Osteoblast (primary cell): ENCODE data around the gene WSCD2. TPM values are rescaled to one million over a fixed set of nuclear protein-coding genes. Genes with fewer than 3 reads are reported as not detected.

Source experiments
- DNase-seq: peaks from one replicate; pipeline ENCODE4 v3.0.0; 2011; ENCODE audit warnings: low spot score, mixed read lengths; ENCODE audit not compliant: insufficient read length; ENCODE audit errors: missing footprints
- H2AFZ ChIP-seq: 2 replicates; pipeline ENCODE4 v1.6.0; 2011; ENCODE audit warnings: mild to moderate bottlenecking, low read length
- H3K27ac ChIP-seq: 2 replicates; pipeline ENCODE4 v1.5.1; 2011; ENCODE audit warnings: mild to moderate bottlenecking, low read depth, low read length, moderate library complexity
- H3K27me3 ChIP-seq: 2 replicates; pipeline ENCODE4 v1.6.0; 2012; ENCODE audit warnings: mild to moderate bottlenecking, control low read depth, inconsistent platforms, low read length, moderate library complexity; ENCODE audit not compliant: insufficient read depth
- H3K36me3 ChIP-seq: 2 replicates; pipeline ENCODE4 v1.5.1; 2011; ENCODE audit warnings: mild to moderate bottlenecking, low read length, control low read depth, moderate library complexity; ENCODE audit not compliant: insufficient read depth
- H3K4me1 ChIP-seq: 2 replicates; pipeline ENCODE4 v1.5.1; 2011; ENCODE audit warnings: mild to moderate bottlenecking, low read length, control low read depth, moderate library complexity; ENCODE audit not compliant: insufficient read depth
- H3K4me2 ChIP-seq: 2 replicates; pipeline ENCODE4 v1.6.0; 2011; ENCODE audit warnings: mild to moderate bottlenecking, low read length; ENCODE audit not compliant: insufficient read depth
- H3K4me3 ChIP-seq: fragments of 200-600 bp; sonication (generic); 3 replicates; pipeline ENCODE4 v1.5.1; 2012; ENCODE audit warnings: mild to moderate bottlenecking, low read length, inconsistent platforms; ENCODE audit not compliant: insufficient read depth
- H3K79me2 ChIP-seq: 2 replicates; pipeline ENCODE4 v1.6.0; 2012; ENCODE audit warnings: mild to moderate bottlenecking, low read length, control low read depth, inconsistent platforms; ENCODE audit not compliant: insufficient read depth
- H3K9me3 ChIP-seq: 2 replicates; pipeline ENCODE4 v1.5.1; 2011; ENCODE audit warnings: low read depth, low read length, control low read depth
- H4K20me1 ChIP-seq: 2 replicates; pipeline ENCODE4 v1.6.0; 2012; ENCODE audit warnings: mild to moderate bottlenecking, low read length, control low read depth; ENCODE audit not compliant: insufficient read depth
- CTCF ChIP-seq: IDR thresholded peaks from 2 replicates; pipeline ENCODE4 v1.5.1; 2011; ENCODE audit warnings: mild to moderate bottlenecking, low read depth, low read length, moderate library complexity; ENCODE audit errors: extremely low read depth
- total RNA-seq: library from RNA; depleted of rRNA; stranded (reverse); fragments of >200 nt; gene quantifications from 2 replicates; pipeline ENCODE4 v1.2.3, GENCODE V29; 2012

The WSCD2 gene
- total RNA-seq, 1 donor: 0.36 TPM

DNA sequence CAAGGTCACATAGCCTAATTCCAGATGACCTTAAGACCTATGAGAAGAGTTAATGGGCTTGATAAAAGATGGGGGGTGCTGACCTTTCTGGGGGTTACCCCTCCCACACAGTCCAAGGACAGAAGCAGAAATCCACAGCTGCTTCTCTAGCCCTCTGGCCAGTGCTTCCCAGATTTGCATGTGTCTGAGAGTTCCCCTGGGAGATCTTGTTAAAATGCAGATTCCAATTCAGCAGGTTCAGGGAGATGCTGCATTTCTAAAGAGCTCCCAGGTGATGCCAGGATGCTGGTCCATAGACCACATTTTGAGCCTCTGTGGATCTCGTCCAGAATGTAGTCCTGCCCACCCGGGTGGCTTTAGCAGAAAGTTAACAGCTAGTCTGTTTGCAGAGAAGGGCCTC lies 82.1 kb downstream of the WSCD2 start:
- DNase-seq: no peak
- Histone ChIP-seq H3K9me3 (no peaks in the 10 kb centered on the region), H3K4me3 (no peak overlapping the region)

GRCh38 chr12:108213871-108214445 lies 84.9 kb downstream of the WSCD2 start:
- H3K4me3 ChIP-seq: no peak overlapping the region
- H3K36me3 ChIP-seq: no peaks in the 10 kb centered on the region

More for the DNA sequence above, 82.1 kb downstream of the WSCD2 start:
- no peaks in the 10 kb centered on the region for H4K20me1 ChIP-seq
- H3K27me3 ChIP-seq: no peaks in the 10 kb centered on the region
- no peaks in the 10 kb centered on the region for H3K4me1 ChIP-seq
- no peaks in the 10 kb centered on the region for H3K36me3 ChIP-seq
- H3K79me2 ChIP-seq: no peaks in the 10 kb centered on the region
- H2AFZ ChIP-seq: no peak overlapping the region
- no peak overlapping the region for H3K4me2 ChIP-seq
- TF ChIP-seq CTCF: no peak
- no peak overlapping the region for H3K27ac ChIP-seq

DNA sequence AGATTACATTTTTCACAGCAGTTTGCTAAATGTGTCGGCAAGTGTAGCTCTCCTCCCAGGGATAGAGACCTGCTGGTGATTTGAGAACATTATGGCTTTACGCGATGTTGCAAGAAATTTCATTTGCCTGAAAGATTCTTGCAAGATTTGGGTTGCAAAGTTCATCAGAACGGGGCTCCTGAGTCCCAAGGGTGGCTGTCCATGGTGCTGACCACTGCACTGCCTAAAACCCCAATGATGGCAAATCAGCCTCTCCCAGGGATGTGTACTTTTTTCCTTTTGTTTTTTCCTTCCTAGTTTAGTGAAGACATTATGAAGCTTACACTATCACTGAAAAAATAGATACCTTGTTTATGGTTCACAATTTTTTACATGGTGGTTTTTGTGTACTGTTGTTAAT lies 85.4 kb downstream of the WSCD2 start:
- no peaks in the 10 kb centered on the region for H3K36me3 ChIP-seq
- no peaks in the 10 kb centered on the region for H3K79me2 ChIP-seq
- no peaks in the 10 kb centered on the region for H4K20me1 ChIP-seq
- no peaks in the 10 kb centered on the region for H3K9me3 ChIP-seq
- no peaks in the 10 kb centered on the region for H3K4me1 ChIP-seq
- no peak overlapping the region for H2AFZ ChIP-seq
- no peak for TF ChIP-seq CTCF
- DNase-seq: no peak
- H3K27ac ChIP-seq: no peak overlapping the region
- no peak overlapping the region for H3K4me3 ChIP-seq
- no peak overlapping the region for H3K4me2 ChIP-seq
- H3K27me3 ChIP-seq: no peaks in the 10 kb centered on the region

More at GRCh38 chr12:108213871-108214445, 84.9 kb downstream of the WSCD2 start:
- Histone ChIP-seq H3K4me1 (no peaks in the 10 kb centered on the region), H3K79me2 (no peaks in the 10 kb centered on the region), H3K27ac (no peak overlapping the region), H3K9me3 (no peaks in the 10 kb centered on the region), H3K4me2 (no peak overlapping the region), H3K27me3 (no peaks in the 10 kb centered on the region), H4K20me1 (no peaks in the 10 kb centered on the region), H2AFZ (no peak overlapping the region)
- no peak for DNase-seq
- TF ChIP-seq CTCF: no peak

- H3K27ac ChIP-seq: no peak overlapping the region
- no peak for DNase-seq
- H3K4me1 ChIP-seq: no peaks in the 10 kb centered on the region
- H3K9me3 ChIP-seq: no peaks in the 10 kb centered on the region
- no peak overlapping the region for H3K4me2 ChIP-seq
- no peaks in the 10 kb centered on the region for H3K79me2 ChIP-seq
- no peak overlapping the region for H2AFZ ChIP-seq
- no peak for TF ChIP-seq CTCF
- no peak overlapping the region for H3K4me3 ChIP-seq
- no peaks in the 10 kb centered on the region for H3K27me3 ChIP-seq
- no peaks in the 10 kb centered on the region for H3K36me3 ChIP-seq
- H4K20me1 ChIP-seq: no peaks in the 10 kb centered on the region
Observed at GRCh38 chr12:108215458-108215857, 86.4 kb downstream of the WSCD2 start.
